ENCODE results near the gene ASTN1. TPM values are rescaled to one million over a fixed set of nuclear protein-coding genes. Genes with fewer than 3 reads are reported as not detected.
A peak's percentile ranks its signal among the peaks of the same experiment; 100 is the strongest.

ASTN1 gene
- total RNA-seq, 1 experiment from 2014 or later = 0.05 TPM

- intact Hi-C loops (cut with micrococcal nuclease; ENCODE audit: unreplicated experiment) = no loop called here
- BruUV-seq (replicated peaks) = no TSS peak
- in situ Hi-C loops (cut with HindIII; ENCODE audit: low pct_unique_long_range_greater_than_20kb, low sequenced_read_pairs) = no loop called here
- CTCF ChIA-PET = no interaction called here
- ATAC-seq (no peak), DNase-seq (ENCODE audit: low read depth, low spot score) (no peak)
- Histone ChIP-seq H3K4me1 (ENCODE audit: control insufficient read depth, insufficient read depth, low read length) (no peaks in the 10 kb centered on the region), H3K9me3 (ENCODE audit: control insufficient read depth, insufficient read depth, low read depth, low read length) (no peaks in the 10 kb centered on the region), H3K4me3 (ENCODE audit: low read depth in 2 of 2, low read length in 2 of 2) (no peak overlapping the region), H3K27ac (ENCODE audit: low read length) (no peak overlapping the region), H3K36me3 (ENCODE audit: control insufficient read depth, insufficient read depth, low read length) (no peaks in the 10 kb centered on the region), H3K27me3 (ENCODE audit: control insufficient read depth, insufficient read depth, low read length) (0 out of 2 replicates have a peak, but pooled peaks cover under 1% of the 10 kb centered on the region)
- TF ChIP-seq TCF7L2 (IDR thresholded peaks at IDR 0.05; ENCODE audit: low read depth, low read length) (no peak), CTCF (IDR thresholded peaks at IDR 0.05) (no peak), POLR2AphosphoS5 (IDR thresholded peaks at IDR 0.05; ENCODE audit: low read depth, low read length) (no peak), REST (IDR thresholded peaks at IDR 0.05; ENCODE audit: insufficient read depth in 1 of 2, low read depth in 2 of 2, low read length in 1 of 2) (no peak)
- POLR2A ChIA-PET = no interaction called here
Measured at GRCh38 chr1:176957603-176958002, 206.9 kb downstream of the ASTN1 start.

- H3K27me3 ChIP-seq (ENCODE audit: control insufficient read depth, insufficient read depth, low read length) = 0 out of 2 replicates have a peak, but pooled peaks cover 2% of the 10 kb centered on the region
- no TSS peak for BruUV-seq (replicated peaks)
- no peaks in the 10 kb centered on the region for H3K9me3 ChIP-seq (ENCODE audit: control insufficient read depth, insufficient read depth, low read depth, low read length)
- ChIA-PET POLR2A (no interaction called here), CTCF (no interaction called here)
- no peaks in the 10 kb centered on the region for H3K36me3 ChIP-seq (ENCODE audit: control insufficient read depth, insufficient read depth, low read length)
- TF ChIP-seq TCF7L2 (IDR thresholded peaks at IDR 0.05; ENCODE audit: low read depth, low read length) (no peak), POLR2AphosphoS5 (IDR thresholded peaks at IDR 0.05; ENCODE audit: low read depth, low read length) (no peak), SIN3A (IDR thresholded peaks at IDR 0.05; ENCODE audit: borderline replicate concordance, insufficient read depth, low read depth, low read length) (no peak), CTCF (IDR thresholded peaks at IDR 0.05) (peak; percentile 15; the same call in 1 of the 2 replicates), REST (IDR thresholded peaks at IDR 0.05; ENCODE audit: insufficient read depth in 1 of 2, low read depth in 2 of 2, low read length in 1 of 2) (no peak)
- in situ Hi-C loops (cut with HindIII; ENCODE audit: low pct_unique_long_range_greater_than_20kb, low sequenced_read_pairs) (no loop called here), intact Hi-C loops (cut with micrococcal nuclease; ENCODE audit: unreplicated experiment) (no loop called here)
- no peak overlapping the region for H3K4me3 ChIP-seq (ENCODE audit: low read depth in 2 of 2, low read length in 2 of 2)
- DNase-seq (ENCODE audit: low read depth, low spot score) (no peak), ATAC-seq (no peak)
- H3K4me1 ChIP-seq (ENCODE audit: control insufficient read depth, insufficient read depth, low read length) = no peaks in the 10 kb centered on the region
- H3K27ac ChIP-seq (ENCODE audit: low read length) = no peak overlapping the region
Measured at GRCh38 chr1:176954242-176954641, 210.3 kb downstream of the ASTN1 start.

All from Panc1 (cell line).